Fibroblast of villous mesenchyme (primary cell): ENCODE data around the gene MINAR1. TPM values are rescaled to one million over a fixed set of nuclear protein-coding genes. Genes with fewer than 3 reads are reported as not detected.

Source experiments
- DNase-seq: peaks from one replicate; pipeline ENCODE4 v3.0.0-alpha.2; 2010; ENCODE audit warnings: low read depth
- H3K4me3 ChIP-seq: 2 replicates; pipeline ENCODE4 v1.5.1; 2011; ENCODE audit warnings: low read depth, mild to moderate bottlenecking, low read length
- CTCF ChIP-seq: IDR thresholded peaks from 2 replicates; pipeline ENCODE4 v1.5.1; 2012; ENCODE audit warnings: low read depth, mild to moderate bottlenecking, low read length; ENCODE audit not compliant: insufficient read depth
- total RNA-seq: library from RNA; depleted of rRNA; stranded (reverse); fragments of >200 nt; gene quantifications from 2 replicates; pipeline ENCODE4 v1.2.3, GENCODE V29; 2012

Gene MINAR1
- total RNA-seq, 1 donor, result 1.3 TPM

GRCh38 chr15:79453446-79453845 lies 21.3 kb downstream of the MINAR1 start:
- H3K4me3 ChIP-seq, result no peak overlapping the region
- no peak for TF ChIP-seq CTCF
- no peak for DNase-seq

- no peak for DNase-seq
- no peak overlapping the region for H3K4me3 ChIP-seq
- TF ChIP-seq CTCF, result no peak
Measured at GRCh38 chr15:79454063-79454462, 21.9 kb downstream of the MINAR1 start.

- no peak overlapping the region for H3K4me3 ChIP-seq
- TF ChIP-seq CTCF, result no peak
- no peak for DNase-seq
Measured at GRCh38 chr15:79455361-79455760, 23.2 kb downstream of the MINAR1 start.

- TF ChIP-seq CTCF, result no peak
- H3K4me3 ChIP-seq, result no peak overlapping the region
- DNase-seq, result no peak
Measured at GRCh38 chr15:79455943-79456342, 23.8 kb downstream of the MINAR1 start.

- no peak for DNase-seq
- H3K4me3 ChIP-seq, result no peak overlapping the region
- TF ChIP-seq CTCF, result no peak
Measured at GRCh38 chr15:79458491-79458890, 26.4 kb downstream of the MINAR1 start.

GRCh38 chr15:79459666-79460065 lies 27.5 kb downstream of the MINAR1 start:
- TF ChIP-seq CTCF, result no peak
- H3K4me3 ChIP-seq, result no peak overlapping the region
- no peak for DNase-seq

- TF ChIP-seq CTCF, result no peak
Measured at GRCh38 chr15:79463043-79463780, 31.1 kb downstream of the MINAR1 start.

More at GRCh38 chr15:79463043-79463780, 31.1 kb downstream of the MINAR1 start:
- H3K4me3 ChIP-seq, result no peak overlapping the region
- DNase-seq, result no peak
